SK-N-SH (cell line): Measurements from ENCODE around the gene TMEM132D. TPM values are rescaled to one million over a fixed set of nuclear protein-coding genes. Genes with fewer than 3 reads are reported as not detected.

Experiments
- CTCF ChIA-PET: fragments of 300-600, 350-600 bp; formaldehyde crosslinking; extraction: SDS; loops from one replicate; lab custom pipeline; 2021; lab: Yijun Ruan, JAX
- POLR2A ChIA-PET: fragments of 350-600 bp; sonication (Branson Sonifier 250); formaldehyde crosslinking; extraction: SDS; loops from one replicate; lab custom pipeline; 2020; ENCODE audit warnings: antibody characterized with exemption, inconsistent platforms; lab: Yijun Ruan, JAX
- DNase-seq: peaks from one replicate; pipeline ENCODE4 v3.0.0; 2012
- H2AFZ ChIP-seq: fragments of 200-600 bp; sonication (generic); 2 replicates; pipeline ENCODE4 v1.8.1; 2016; ENCODE audit warnings: antibody characterized with exemption, mild to moderate bottlenecking, low read depth
- H3F3A ChIP-seq: fragments of 200-600 bp; sonication (generic); replicated peaks from 2 replicates; pipeline ENCODE3; 2016; ENCODE audit warnings: antibody characterized with exemption, mild to moderate bottlenecking; ENCODE audit not compliant: insufficient read depth
- H3K27ac ChIP-seq, 2 experiments: fragments of 200-500 bp in 1 of 2; fragments of 200-600 bp in 1 of 2; sonication (Bioruptor generic) in 1 of 2; sonication (generic), shearing (Covaris generic) in 1 of 2; 2 replicates each; pipeline versions ENCODE4 v1.5.1 to v1.6.1; 2014 to 2016; ENCODE audit warnings: low read depth in 2 of 2, inconsistent platforms in 1 of 2, low read length in 1 of 2, mild to moderate bottlenecking in 1 of 2, mixed read lengths in 1 of 2
- H3K27me3 ChIP-seq: fragments of 200-600 bp; sonication (generic), shearing (Covaris generic); 2 replicates; pipeline ENCODE4 v1.6.1; 2016; ENCODE audit warnings: mixed run types; ENCODE audit not compliant: insufficient read depth
- H3K36me3 ChIP-seq, 2 experiments: fragments of 200-500 bp in 1 of 2; fragments of 200-600 bp in 1 of 2; sonication (Bioruptor generic) in 1 of 2; sonication (generic) in 1 of 2; replicated peaks in 1 of 2; 2 replicates each; pipeline versions ENCODE3 to v1.5.1; 2014 to 2016; ENCODE audit warnings: low read length in 1 of 2, mild to moderate bottlenecking in 1 of 2; ENCODE audit not compliant: insufficient read depth in 2 of 2, control insufficient read depth in 1 of 2
- H3K4me1 ChIP-seq, 2 experiments: fragments of 200-500 bp in 1 of 2; fragments of 200-600 bp in 1 of 2; sonication (Bioruptor generic) in 1 of 2; sonication (generic), shearing (Covaris generic) in 1 of 2; 2 replicates each; pipeline versions ENCODE4 v1.5.1 to v1.6.1; 2014 to 2016; ENCODE audit warnings: low read depth in 1 of 2, low read length in 1 of 2, mixed run types in 1 of 2; ENCODE audit not compliant: insufficient read depth in 2 of 2, control insufficient read depth in 1 of 2
- H3K4me2 ChIP-seq: fragments of 200-600 bp; sonication (generic), shearing (Covaris generic); 2 replicates; pipeline ENCODE4 v1.6.1; 2017; ENCODE audit warnings: mixed run types
- H3K4me3 ChIP-seq, 2 experiments: fragments of 200-500 bp in 1 of 2; fragments of 200-600 bp in 1 of 2; sonication (Bioruptor generic) in 1 of 2; sonication (generic), shearing (Covaris generic) in 1 of 2; 2 replicates each; pipeline versions ENCODE4 v1.5.1 to v1.8.1; 2014 to 2016; ENCODE audit warnings: low read depth in 2 of 2, inconsistent platforms in 1 of 2, low read length in 1 of 2, mild to moderate bottlenecking in 1 of 2, mixed read lengths in 1 of 2, moderate library complexity in 1 of 2
- H3K79me2 ChIP-seq: fragments of 200-600 bp; sonication (generic); 2 replicates; pipeline ENCODE4 v1.8.1; 2017; ENCODE audit warnings: mild to moderate bottlenecking; ENCODE audit not compliant: insufficient read depth
- H3K9ac ChIP-seq: fragments of 200-600 bp; sonication (generic); 2 replicates; pipeline ENCODE4 v1.6.1; 2017; ENCODE audit warnings: mixed run types
- H3K9me2 ChIP-seq: fragments of 200-600 bp; sonication (generic); 2 replicates; pipeline ENCODE4 v1.6.1; 2017; ENCODE audit warnings: mixed run types
- H3K9me3 ChIP-seq: fragments of 200-600 bp; sonication (generic); 2 replicates; pipeline ENCODE4 v1.6.1; 2017; ENCODE audit warnings: mixed run types, mild to moderate bottlenecking, moderate library complexity
- H4K20me1 ChIP-seq: fragments of 200-600 bp; sonication (generic); 2 replicates; pipeline ENCODE4 v1.6.1; 2017; ENCODE audit warnings: mild to moderate bottlenecking, mixed run types; ENCODE audit not compliant: insufficient read depth
- CHD2 ChIP-seq: fragments of 150-350 bp; IDR thresholded peaks from 2 replicates; pipeline ENCODE4 v1.6.1; 2018; ENCODE audit warnings: low read length; ENCODE audit not compliant: partially characterized antibody
- EZH2phosphoT487 ChIP-seq: fragments of 200-600 bp; sonication (generic); IDR thresholded peaks from 2 replicates; pipeline ENCODE4 v1.6.1; 2017; ENCODE audit warnings: low read depth, mixed run types, mild to moderate bottlenecking, antibody characterized with exemption, moderate library complexity, borderline replicate concordance
- FOSL2 ChIP-seq: IDR thresholded peaks from 2 replicates; pipeline ENCODE4 v1.4.0; 2012; ENCODE audit warnings: low read depth, mild to moderate bottlenecking, moderate library complexity, borderline replicate concordance
- FOXJ3 ChIP-seq: sonication (generic); formaldehyde crosslinking; IDR thresholded peaks from 2 replicates; pipeline ENCODE4 v1.5.1; 2020; ENCODE audit warnings: mild to moderate bottlenecking, missing genetic modification reagents
- GATA2 ChIP-seq: sonication (generic); formaldehyde crosslinking; IDR thresholded peaks from 2 replicates; pipeline ENCODE4 v1.5.0; 2020; ENCODE audit warnings: mild to moderate bottlenecking, missing genetic modification reagents
- MEF2A ChIP-seq: IDR thresholded peaks from 2 replicates; pipeline ENCODE4 v1.4.0; 2012; ENCODE audit warnings: low read depth, borderline replicate concordance
- MXI1 ChIP-seq: IDR thresholded peaks from 2 replicates; pipeline ENCODE4 v1.6.1; 2012; ENCODE audit warnings: mild to moderate bottlenecking, low read depth, low read length, improper control_type of control experiment
- NRF1 ChIP-seq: IDR thresholded peaks from 2 replicates; pipeline ENCODE4 v1.6.1; 2012; ENCODE audit warnings: low read depth, mild to moderate bottlenecking, low read length
- POLR2AphosphoS5 ChIP-seq: IDR thresholded peaks from 2 replicates; pipeline ENCODE4 v1.6.1; 2012; ENCODE audit warnings: low read depth, low read length
- RAD21 ChIP-seq: IDR thresholded peaks from 2 replicates; pipeline ENCODE4 v1.6.1; 2012; ENCODE audit warnings: mild to moderate bottlenecking, low read length
- RCOR1 ChIP-seq: fragments of 150-350 bp; IDR thresholded peaks from 2 replicates; pipeline ENCODE4 v1.6.1; 2017; ENCODE audit warnings: antibody characterized with exemption, low read length
- SIN3A ChIP-seq: IDR thresholded peaks from 2 replicates; pipeline ENCODE4 v1.6.1; 2012; ENCODE audit warnings: low read depth, mild to moderate bottlenecking, low read length, moderate library complexity, borderline replicate concordance
- TEAD4 ChIP-seq: IDR thresholded peaks from 2 replicates; pipeline ENCODE4 v1.4.0; 2012; ENCODE audit warnings: mild to moderate bottlenecking, borderline replicate concordance; ENCODE audit not compliant: insufficient read depth
- WGBS: methylation state at CpG from one replicate; pipeline ENCODE4 v1.1.6; 2017; ENCODE audit warnings: low lambda C conversion rate; 5-methylcytosine and 5-hydroxymethylcytosine counted together
- polyA plus RNA-seq, 3 experiments: library from polyadenylated mRNA; depleted of rRNA; stranded (reverse); fragments of >200 nt; gene quantifications; 2 replicates each; pipeline ENCODE4 v1.2.3, GENCODE V29; 2012
- TF ChIP-seq, protein P1 (sequence below): fragments of 200-600 bp; sonication (generic); IDR thresholded peaks from 2 replicates; pipeline ENCODE4 v1.6.1; 2017; ENCODE audit warnings: antibody characterized with exemption, mild to moderate bottlenecking, moderate library complexity
- TF ChIP-seq, protein P2 (sequence below): IDR thresholded peaks from 2 replicates; pipeline ENCODE4 v1.4.0; 2012; ENCODE audit warnings: low read depth, borderline replicate concordance
- TF ChIP-seq, protein P3 (sequence below): fragments of 150-350 bp; IDR thresholded peaks from 2 replicates; pipeline ENCODE4 v1.6.1; 2017; ENCODE audit warnings: antibody characterized with exemption, low read length, low read depth, borderline replicate concordance
- TF ChIP-seq, protein P4 (sequence below): fragments of 150-350 bp; IDR thresholded peaks from 2 replicates; pipeline ENCODE4 v1.6.1; 2016; ENCODE audit warnings: mild to moderate bottlenecking, low read depth, low read length
- TF ChIP-seq, protein P5 (sequence below): IDR thresholded peaks from 2 replicates; pipeline ENCODE4 v1.4.0; 2012; ENCODE audit warnings: low read depth

Gene TMEM132D
- polyA plus RNA-seq, 1 of the 3 experiments (the other 2 are of a cell fraction), result not detected

DNA sequence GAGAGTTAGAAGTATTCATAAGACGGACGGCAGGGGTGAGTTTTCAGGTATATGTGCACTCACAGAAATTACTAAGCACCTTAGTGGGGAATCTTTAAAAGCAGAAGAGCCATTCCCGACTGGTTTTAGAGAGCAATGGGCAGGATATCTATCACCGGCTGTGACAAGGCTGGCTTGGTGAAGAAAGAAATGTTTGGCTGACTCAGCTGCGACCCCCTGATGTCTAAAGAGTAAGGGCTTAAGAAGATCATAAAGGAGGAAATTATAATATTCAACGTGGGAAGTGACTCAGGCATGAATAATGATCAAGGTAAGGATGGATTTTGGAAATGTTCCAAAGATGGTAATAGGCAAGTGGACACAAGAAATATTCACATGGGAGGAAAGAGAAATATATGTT is 407.6 kb downstream of the TMEM132D start:
- no peaks in the 10 kb centered on the region for H3K9me3 ChIP-seq
- H3K79me2 ChIP-seq, result no peaks in the 10 kb centered on the region
- WGBS, result 24% methylated on average over 6 of the region's 6 CpGs
- no peak for TF ChIP-seq SIN3A
- TF ChIP-seq, protein P1, sequence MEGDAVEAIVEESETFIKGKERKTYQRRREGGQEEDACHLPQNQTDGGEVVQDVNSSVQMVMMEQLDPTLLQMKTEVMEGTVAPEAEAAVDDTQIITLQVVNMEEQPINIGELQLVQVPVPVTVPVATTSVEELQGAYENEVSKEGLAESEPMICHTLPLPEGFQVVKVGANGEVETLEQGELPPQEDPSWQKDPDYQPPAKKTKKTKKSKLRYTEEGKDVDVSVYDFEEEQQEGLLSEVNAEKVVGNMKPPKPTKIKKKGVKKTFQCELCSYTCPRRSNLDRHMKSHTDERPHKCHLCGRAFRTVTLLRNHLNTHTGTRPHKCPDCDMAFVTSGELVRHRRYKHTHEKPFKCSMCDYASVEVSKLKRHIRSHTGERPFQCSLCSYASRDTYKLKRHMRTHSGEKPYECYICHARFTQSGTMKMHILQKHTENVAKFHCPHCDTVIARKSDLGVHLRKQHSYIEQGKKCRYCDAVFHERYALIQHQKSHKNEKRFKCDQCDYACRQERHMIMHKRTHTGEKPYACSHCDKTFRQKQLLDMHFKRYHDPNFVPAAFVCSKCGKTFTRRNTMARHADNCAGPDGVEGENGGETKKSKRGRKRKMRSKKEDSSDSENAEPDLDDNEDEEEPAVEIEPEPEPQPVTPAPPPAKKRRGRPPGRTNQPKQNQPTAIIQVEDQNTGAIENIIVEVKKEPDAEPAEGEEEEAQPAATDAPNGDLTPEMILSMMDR, result no peak
- TF ChIP-seq, all 33 proteins: peak for 0
- CTCF ChIA-PET, result no interaction called here
- H3K9ac ChIP-seq, result no peak overlapping the region
- H3K4me1 ChIP-seq, result no peaks in the 10 kb centered on the region
- H3K27ac ChIP-seq, result no peak overlapping the region
- DNase-seq, result no peak
- no peaks in the 10 kb centered on the region for H3K36me3 ChIP-seq
- H3F3A ChIP-seq, result no peaks in the 10 kb centered on the region
- no peak overlapping the region for H3K4me3 ChIP-seq
- no peak overlapping the region for H3K4me2 ChIP-seq
- no peaks in the 10 kb centered on the region for H3K27me3 ChIP-seq
- no peaks in the 10 kb centered on the region for H4K20me1 ChIP-seq
- H3K9me2 ChIP-seq, result no peaks in the 10 kb centered on the region
- POLR2A ChIA-PET, result no interaction called here
- no peak overlapping the region for H2AFZ ChIP-seq

DNA sequence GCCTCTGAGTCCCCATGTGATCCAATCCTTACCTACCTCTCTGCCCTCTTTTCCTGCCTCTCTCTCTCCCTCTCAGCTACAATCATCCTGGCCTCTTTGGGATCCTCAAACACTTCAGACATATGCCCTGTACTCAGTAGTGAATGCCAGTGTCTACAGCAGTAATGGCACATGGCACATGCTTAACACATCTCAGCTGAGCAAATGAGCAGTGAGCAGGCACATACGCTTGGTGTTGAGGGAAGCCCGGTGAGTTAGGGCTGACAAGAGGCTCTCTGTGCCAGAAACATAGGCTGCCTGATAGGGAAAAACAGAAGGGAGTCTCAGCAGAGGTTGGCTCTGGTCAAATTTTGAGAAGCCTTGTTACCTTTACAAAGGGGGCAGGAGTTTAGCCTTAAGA is 409.1 kb downstream of the TMEM132D start:
- H4K20me1 ChIP-seq, result no peaks in the 10 kb centered on the region
- no peak overlapping the region for H3K4me3 ChIP-seq
- no peaks in the 10 kb centered on the region for H3K4me1 ChIP-seq
- no peak overlapping the region for H3K4me2 ChIP-seq
- ChIA-PET POLR2A (interaction anchor here (0.7 kb wide), 1 partner anchor 88 kb away, joined by 3 read pairs; no protein-coding TSS in a partner anchor), CTCF (no interaction called here)
- 18% methylated on average over 2 of the region's 2 CpGs for whole genome bisulfite sequencing
- H3K79me2 ChIP-seq, result no peaks in the 10 kb centered on the region
- no peak overlapping the region for H3K9ac ChIP-seq
- H3K9me3 ChIP-seq, result no peaks in the 10 kb centered on the region
- no peak overlapping the region for H2AFZ ChIP-seq
- H3K9me2 ChIP-seq, result no peaks in the 10 kb centered on the region
- no peak for DNase-seq
- no peak overlapping the region for H3K27ac ChIP-seq
- H3K36me3 ChIP-seq, result no peaks in the 10 kb centered on the region
- no peaks in the 10 kb centered on the region for H3K27me3 ChIP-seq
- TF ChIP-seq RCOR1 (no peak), FOSL2 (no peak), MXI1 (no peak), EZH2phosphoT487 (no peak), GATA2 (CRISPR knock-in tag) (no peak), MEF2A (no peak), POLR2AphosphoS5 (no peak), RAD21 (no peak), NRF1 (no peak), CHD2 (no peak), FOXJ3 (CRISPR knock-in tag) (no peak), TEAD4 (no peak), SIN3A (no peak)
- TF ChIP-seq, protein P2, sequence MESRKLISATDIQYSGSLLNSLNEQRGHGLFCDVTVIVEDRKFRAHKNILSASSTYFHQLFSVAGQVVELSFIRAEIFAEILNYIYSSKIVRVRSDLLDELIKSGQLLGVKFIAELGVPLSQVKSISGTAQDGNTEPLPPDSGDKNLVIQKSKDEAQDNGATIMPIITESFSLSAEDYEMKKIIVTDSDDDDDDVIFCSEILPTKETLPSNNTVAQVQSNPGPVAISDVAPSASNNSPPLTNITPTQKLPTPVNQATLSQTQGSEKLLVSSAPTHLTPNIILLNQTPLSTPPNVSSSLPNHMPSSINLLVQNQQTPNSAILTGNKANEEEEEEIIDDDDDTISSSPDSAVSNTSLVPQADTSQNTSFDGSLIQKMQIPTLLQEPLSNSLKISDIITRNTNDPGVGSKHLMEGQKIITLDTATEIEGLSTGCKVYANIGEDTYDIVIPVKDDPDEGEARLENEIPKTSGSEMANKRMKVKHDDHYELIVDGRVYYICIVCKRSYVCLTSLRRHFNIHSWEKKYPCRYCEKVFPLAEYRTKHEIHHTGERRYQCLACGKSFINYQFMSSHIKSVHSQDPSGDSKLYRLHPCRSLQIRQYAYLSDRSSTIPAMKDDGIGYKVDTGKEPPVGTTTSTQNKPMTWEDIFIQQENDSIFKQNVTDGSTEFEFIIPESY, result no peak
- TF ChIP-seq, protein P3, sequence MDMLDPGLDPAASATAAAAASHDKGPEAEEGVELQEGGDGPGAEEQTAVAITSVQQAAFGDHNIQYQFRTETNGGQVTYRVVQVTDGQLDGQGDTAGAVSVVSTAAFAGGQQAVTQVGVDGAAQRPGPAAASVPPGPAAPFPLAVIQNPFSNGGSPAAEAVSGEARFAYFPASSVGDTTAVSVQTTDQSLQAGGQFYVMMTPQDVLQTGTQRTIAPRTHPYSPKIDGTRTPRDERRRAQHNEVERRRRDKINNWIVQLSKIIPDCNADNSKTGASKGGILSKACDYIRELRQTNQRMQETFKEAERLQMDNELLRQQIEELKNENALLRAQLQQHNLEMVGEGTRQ, result no peak
- TF ChIP-seq, protein P4, sequence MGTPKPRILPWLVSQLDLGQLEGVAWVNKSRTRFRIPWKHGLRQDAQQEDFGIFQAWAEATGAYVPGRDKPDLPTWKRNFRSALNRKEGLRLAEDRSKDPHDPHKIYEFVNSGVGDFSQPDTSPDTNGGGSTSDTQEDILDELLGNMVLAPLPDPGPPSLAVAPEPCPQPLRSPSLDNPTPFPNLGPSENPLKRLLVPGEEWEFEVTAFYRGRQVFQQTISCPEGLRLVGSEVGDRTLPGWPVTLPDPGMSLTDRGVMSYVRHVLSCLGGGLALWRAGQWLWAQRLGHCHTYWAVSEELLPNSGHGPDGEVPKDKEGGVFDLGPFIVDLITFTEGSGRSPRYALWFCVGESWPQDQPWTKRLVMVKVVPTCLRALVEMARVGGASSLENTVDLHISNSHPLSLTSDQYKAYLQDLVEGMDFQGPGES, result no peak
- TF ChIP-seq, protein P5, sequence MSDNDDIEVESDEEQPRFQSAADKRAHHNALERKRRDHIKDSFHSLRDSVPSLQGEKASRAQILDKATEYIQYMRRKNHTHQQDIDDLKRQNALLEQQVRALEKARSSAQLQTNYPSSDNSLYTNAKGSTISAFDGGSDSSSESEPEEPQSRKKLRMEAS, result no peak
- TF ChIP-seq, all 33 proteins: peak for 0
- H3F3A ChIP-seq, result no peaks in the 10 kb centered on the region
